B cell (primary cell): ENCODE data around the gene PSME1. TPM values are rescaled to one million over a fixed set of nuclear protein-coding genes. Genes with fewer than 3 reads are reported as not detected.
A peak's percentile ranks its signal among the peaks of the same experiment; 100 is the strongest.

Source experiments
- ATAC-seq: fragments of 200-7000 bp; cut with Tn5 transposase; one replicate; pipeline ENCODE4 v1.10.0; 2021; ENCODE audit warnings: low read depth, mild to moderate bottlenecking, moderate number of reproducible peaks, moderate library complexity
- CTCF ChIA-PET: fragments of 350-600 bp; sonication (Branson Sonifier 250); formaldehyde crosslinking; loops from one replicate; lab custom pipeline; 2021; ENCODE audit warnings: antibody characterized with exemption, inconsistent platforms; lab: Charles Lee
- POLR2A ChIA-PET: fragments of 350-600 bp; sonication (Branson Sonifier 250); formaldehyde crosslinking; loops from one replicate; lab custom pipeline; 2021; ENCODE audit warnings: antibody characterized with exemption; lab: Charles Lee
- DNase-seq: peaks from one replicate; pipeline ENCODE4 v3.0.0; 2013
- H2AFZ ChIP-seq: 2 replicates; pipeline ENCODE4 v1.6.1; 2012; ENCODE audit warnings: mild to moderate bottlenecking, low read depth, low read length; ENCODE audit not compliant: insufficient read depth, poor library complexity, severe bottlenecking
- H3K27ac ChIP-seq, 2 donors: 1 replicate in 1 of 2; 2 replicates in 1 of 2; pipeline ENCODE4 v1.5.1; 2012 to 2013; ENCODE audit warnings: low read length in 2 of 2, mild to moderate bottlenecking in 2 of 2, moderate library complexity in 1 of 2
- H3K27me3 ChIP-seq, 4 experiments: fragments of 200-600 bp in 1 of 4; sonication (generic) in 1 of 4; replicated peaks in 1 of 4; 1 replicate in 2 of 4; 2 replicates in 2 of 4; pipeline versions ENCODE4 v1.6.1 to v1.7.0; 2013 to 2016; ENCODE audit warnings: low read length in 3 of 4, mild to moderate bottlenecking in 2 of 4, mixed read lengths in 1 of 4, moderate library complexity in 1 of 4; ENCODE audit not compliant: insufficient read depth in 4 of 4, control insufficient read depth in 3 of 4; ENCODE audit errors: control extremely low read depth in 1 of 4
- H3K36me3 ChIP-seq, 2 experiments: replicated peaks in 1 of 2; 1 replicate in 1 of 2; 2 replicates in 1 of 2; pipeline versions ENCODE4 v1.6.1 to v1.7.1; 2013; ENCODE audit warnings: low read length in 1 of 2; ENCODE audit not compliant: insufficient read depth in 2 of 2, control insufficient read depth in 1 of 2; ENCODE audit errors: control extremely low read depth in 1 of 2, extremely low read depth in 1 of 2
- H3K4me1 ChIP-seq, 2 donors: fragments of 200-600 bp in 1 of 2; sonication (generic) in 1 of 2; 1 replicate in 1 of 2; 2 replicates in 1 of 2; pipeline versions ENCODE4 v1.5.1 to v1.6.1; 2013 to 2017; ENCODE audit warnings: low read length in 2 of 2; ENCODE audit not compliant: control insufficient read depth in 2 of 2, insufficient read depth in 2 of 2
- H3K4me2 ChIP-seq: replicated peaks from 2 replicates; pipeline ENCODE3; 2012; ENCODE audit warnings: mild to moderate bottlenecking, low read depth, low read length; ENCODE audit not compliant: poor library complexity, severe bottlenecking
- H3K4me3 ChIP-seq, 5 experiments: fragments of 200-600 bp in 1 of 5; sonication (generic) in 1 of 5; 1 replicate in 3 of 5; 2 replicates in 2 of 5; pipeline versions ENCODE4 v1.5.1 to v1.7.0; 2011 to 2016; ENCODE audit warnings: low read length in 4 of 5, mild to moderate bottlenecking in 4 of 5, low read depth in 2 of 5, control low read depth in 1 of 5, moderate library complexity in 1 of 5; ENCODE audit not compliant: insufficient read depth in 1 of 5; ENCODE audit errors: control extremely low read depth in 1 of 5, extremely low read depth in 1 of 5
- H3K79me2 ChIP-seq: fragments of 200-600 bp; sonication (generic); one replicate; pipeline ENCODE4 v1.6.0; 2016; ENCODE audit warnings: low read length; ENCODE audit not compliant: control insufficient read depth, insufficient read depth
- H3K9ac ChIP-seq: fragments of 200-600 bp; sonication (generic); 2 replicates; pipeline ENCODE4 v1.6.1; 2017; ENCODE audit warnings: mild to moderate bottlenecking, low read length, moderate library complexity
- H3K9me3 ChIP-seq, 3 donors: one replicate each; pipeline versions ENCODE4 v1.6.1 to v1.7.1; 2013; ENCODE audit warnings: low read length in 2 of 3; ENCODE audit not compliant: control insufficient read depth in 2 of 3, insufficient read depth in 1 of 3; ENCODE audit errors: control extremely low read depth in 1 of 3
- H4K20me1 ChIP-seq: 2 replicates; pipeline ENCODE4 v1.6.0; 2012; ENCODE audit warnings: mild to moderate bottlenecking, low read length; ENCODE audit not compliant: insufficient read depth, control insufficient read depth, poor library complexity, severe bottlenecking
- H3K27ac Mint-ChIP-seq: one replicate; pipeline ENCODE4 v1.8.0; 2021; ENCODE audit warnings: mixed read lengths
- H3K27me3 Mint-ChIP-seq: one replicate; pipeline ENCODE4 v1.8.0; 2021; ENCODE audit warnings: mixed read lengths
- H3K4me1 Mint-ChIP-seq: one replicate; pipeline ENCODE4 v1.8.0; 2021; ENCODE audit warnings: mixed read lengths
- H3K4me3 Mint-ChIP-seq: one replicate; pipeline ENCODE4 v1.8.0; 2021; ENCODE audit warnings: mixed read lengths
- H3K9me3 Mint-ChIP-seq: one replicate; pipeline ENCODE4 v1.8.0; 2022; ENCODE audit warnings: mixed read lengths; ENCODE audit not compliant: insufficient read depth
- EZH2 ChIP-seq: IDR thresholded peaks from 2 replicates; pipeline ENCODE4 v1.6.1; 2012; ENCODE audit warnings: borderline replicate concordance, low read depth, mild to moderate bottlenecking, moderate library complexity, low read length; ENCODE audit not compliant: insufficient read depth, poor library complexity, severe bottlenecking
- WGBS: methylation state at CpG from one replicate; pipeline ENCODE4 v1.1.5; 2013; ENCODE audit warnings: missing lambda C conversion rate; ENCODE audit not compliant: insufficient coverage; 5-methylcytosine and 5-hydroxymethylcytosine counted together
- intact Hi-C: fragments of 100-400 bp; cut with micrococcal nuclease; formaldehyde crosslinking; loops from one replicate; pipeline ENCODE4 v1.10.0; 2022
- polyA plus RNA-seq: library from polyadenylated mRNA; depleted of rRNA; stranded (reverse); fragments of >200 nt; gene quantifications from 2 replicates; pipeline ENCODE4 v1.2.3, GENCODE V29; 2012
- total RNA-seq, 2 donors: library from RNA; stranded (reverse); fragments of 120-200 nt in 1 of 2; gene quantifications; 1 replicate in 1 of 2; 2 replicates in 1 of 2; pipeline versions ENCODE4 v1.2.3 to v1.2.4, GENCODE V29; 2013 to 2022
- TF ChIP-seq, protein P1 (sequence below): fragments of 200-600 bp; IDR thresholded peaks from one replicate; pipeline ENCODE4 v1.8.0; 2022; ENCODE audit warnings: antibody characterized with exemption, mild to moderate bottlenecking

PSME1 gene
- total and polyA plus RNA-seq, 2 donors (not counting 1 experiment from before 2014, with no cell fraction given): 237 to 257 TPM

GRCh38 chr14:24159777-24160498 is 23.9 kb downstream of the PSME1 start:
- CTCF ChIA-PET: interaction anchor here (0.7 to 3.8 kb wide), 29 partner anchors 7 to 528 kb away, joined by 3 to 63 read pairs (median 9); partner anchors contain the start of genes CHMP4A, CIDEB, DCAF11 and EMC9
- Histone ChIP-seq H3K4me3 (no peak overlapping the region), H3K27me3 (no peaks in the 10 kb centered on the region), H3K9me3 (no peaks in the 10 kb centered on the region), H3K9ac (no peak overlapping the region), H4K20me1 (peaks cover 34% of the 10 kb centered on the region), H3K36me3 (peaks cover 4 to 68% of the 10 kb centered on the region in 2 experiments), H2AFZ (no peak overlapping the region), H3K79me2 (peaks cover 50% of the 10 kb centered on the region), H3K27ac (peak overlapping the region; percentile 85 to 88), H3K4me2 (peak overlapping the region; percentile 77), H3K4me1 (peaks cover 29 to 39% of the 10 kb centered on the region in 2 donors)
- Mint-ChIP-seq H3K4me3 (peak overlapping the region; percentile 39), H3K27me3 (no peaks in the 10 kb centered on the region), H3K4me1 (peaks cover 38% of the 10 kb centered on the region), H3K9me3 (no peaks in the 10 kb centered on the region), H3K27ac (peak overlapping the region; percentile 89)
- TF ChIP-seq, protein P1, sequence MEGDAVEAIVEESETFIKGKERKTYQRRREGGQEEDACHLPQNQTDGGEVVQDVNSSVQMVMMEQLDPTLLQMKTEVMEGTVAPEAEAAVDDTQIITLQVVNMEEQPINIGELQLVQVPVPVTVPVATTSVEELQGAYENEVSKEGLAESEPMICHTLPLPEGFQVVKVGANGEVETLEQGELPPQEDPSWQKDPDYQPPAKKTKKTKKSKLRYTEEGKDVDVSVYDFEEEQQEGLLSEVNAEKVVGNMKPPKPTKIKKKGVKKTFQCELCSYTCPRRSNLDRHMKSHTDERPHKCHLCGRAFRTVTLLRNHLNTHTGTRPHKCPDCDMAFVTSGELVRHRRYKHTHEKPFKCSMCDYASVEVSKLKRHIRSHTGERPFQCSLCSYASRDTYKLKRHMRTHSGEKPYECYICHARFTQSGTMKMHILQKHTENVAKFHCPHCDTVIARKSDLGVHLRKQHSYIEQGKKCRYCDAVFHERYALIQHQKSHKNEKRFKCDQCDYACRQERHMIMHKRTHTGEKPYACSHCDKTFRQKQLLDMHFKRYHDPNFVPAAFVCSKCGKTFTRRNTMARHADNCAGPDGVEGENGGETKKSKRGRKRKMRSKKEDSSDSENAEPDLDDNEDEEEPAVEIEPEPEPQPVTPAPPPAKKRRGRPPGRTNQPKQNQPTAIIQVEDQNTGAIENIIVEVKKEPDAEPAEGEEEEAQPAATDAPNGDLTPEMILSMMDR: no peak
- TF ChIP-seq EZH2: no peak
- ATAC-seq (no peak), DNase-seq (no peak)
- POLR2A ChIA-PET: interaction anchor here (0.6 to 3.8 kb wide), 9 partner anchors 14 to 63 kb away, joined by 4 to 35 read pairs (median 8); partner anchors contain the start of genes CHMP4A, DCAF11, IPO4 and NRL
- intact Hi-C loops: loop anchor here (5.0 kb wide), 1 partner anchor 72 kb away; the partner anchor contains the start of genes GMPR2 and NEDD8
- 100% methylated on average over 7 of the region's 11 CpGs for WGBS
